Measurements from ENCODE around the gene AMBP.

The AMBP gene

DNA sequence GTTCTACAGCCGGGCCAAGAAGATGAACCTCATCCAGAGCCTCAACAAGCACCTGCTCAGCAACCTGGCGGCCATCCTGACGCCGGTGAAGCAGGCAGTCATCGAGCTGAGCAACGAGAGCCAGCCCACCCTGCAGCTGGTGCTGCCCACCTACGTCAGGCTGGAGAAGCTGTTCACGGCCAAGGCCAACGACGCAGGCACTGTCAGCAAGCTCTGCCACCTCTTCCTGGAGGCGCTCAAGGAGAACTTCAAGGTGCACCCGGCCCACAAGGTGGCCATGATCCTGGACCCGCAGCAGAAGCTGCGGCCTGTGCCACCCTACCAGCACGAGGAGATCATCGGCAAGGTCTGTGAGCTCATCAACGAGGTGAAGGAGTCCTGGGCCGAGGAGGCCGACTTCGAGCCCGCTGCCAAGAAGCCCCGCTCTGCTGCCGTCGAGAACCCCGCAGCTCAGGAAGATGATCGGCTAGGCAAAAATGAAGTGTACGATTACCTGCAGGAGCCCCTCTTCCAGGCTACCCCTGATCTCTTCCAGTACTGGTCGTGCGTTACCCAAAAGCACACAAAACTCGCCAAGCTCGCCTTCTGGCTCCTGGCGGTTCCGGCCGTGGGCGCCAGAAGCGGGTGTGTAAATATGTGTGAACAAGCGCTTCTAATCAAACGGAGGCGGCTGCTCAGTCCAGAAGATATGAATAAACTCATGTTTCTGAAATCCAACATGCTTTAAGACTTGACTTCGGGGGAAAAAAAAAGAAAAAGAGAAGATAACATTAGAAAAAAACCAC is 28.5 kb downstream of the AMBP start:
- Histone ChIP-seq H3K4me3 (ENCODE audit: low read depth, low read length) (no peak overlapping the region), H3K9me3 (ENCODE audit: control insufficient read depth, insufficient read depth, low read depth, low read length) (no peaks in the 10 kb centered on the region), H3K4me1 (ENCODE audit: control insufficient read depth, insufficient read depth, low read length) (no peaks in the 10 kb centered on the region), H3K27ac (ENCODE audit: extremely low read depth, low read depth, low read length) (no peak overlapping the region), H3K36me3 (ENCODE audit: control insufficient read depth in 2 of 2, insufficient read depth in 1 of 2, low read length in 2 of 2) (peaks cover 0 to 47% of the 10 kb centered on the region in 2 experiments; a peak in 1 of 3 replicates)
- ChIA-PET CTCF (interaction anchor here (0.9 kb wide), 1 partner anchor 14 kb away, joined by 3 read pairs; no protein-coding TSS in a partner anchor), POLR2A (no interaction called here)
- TF ChIP-seq ZBTB20 (tag by site-specific recombination; IDR thresholded peaks at IDR 0.05) (no peak), ZNF19 (tag by site-specific recombination; IDR thresholded peaks at IDR 0.05; ENCODE audit: low read depth) (no peak), GLI2 (tag by site-specific recombination; IDR thresholded peaks at IDR 0.05; ENCODE audit: borderline replicate concordance, low read depth) (no peak), ZSCAN5A (tag by site-specific recombination; IDR thresholded peaks at IDR 0.05) (no peak), ZNF830 (tag by site-specific recombination; IDR thresholded peaks at IDR 0.05; ENCODE audit: low read depth) (no peak), SCRT2 (tag by site-specific recombination; IDR thresholded peaks at IDR 0.05) (no peak), GLIS1 (tag by site-specific recombination; IDR thresholded peaks at IDR 0.05) (no peak), ZNF670 (tag by site-specific recombination; IDR thresholded peaks at IDR 0.05; ENCODE audit: low read depth) (no peak), ZSCAN16 (tag by site-specific recombination; IDR thresholded peaks at IDR 0.05) (no peak), ZNF626 (tag by site-specific recombination; IDR thresholded peaks at IDR 0.05) (no peak), ZNF2 (tag by site-specific recombination; IDR thresholded peaks at IDR 0.05) (no peak)

DNA sequence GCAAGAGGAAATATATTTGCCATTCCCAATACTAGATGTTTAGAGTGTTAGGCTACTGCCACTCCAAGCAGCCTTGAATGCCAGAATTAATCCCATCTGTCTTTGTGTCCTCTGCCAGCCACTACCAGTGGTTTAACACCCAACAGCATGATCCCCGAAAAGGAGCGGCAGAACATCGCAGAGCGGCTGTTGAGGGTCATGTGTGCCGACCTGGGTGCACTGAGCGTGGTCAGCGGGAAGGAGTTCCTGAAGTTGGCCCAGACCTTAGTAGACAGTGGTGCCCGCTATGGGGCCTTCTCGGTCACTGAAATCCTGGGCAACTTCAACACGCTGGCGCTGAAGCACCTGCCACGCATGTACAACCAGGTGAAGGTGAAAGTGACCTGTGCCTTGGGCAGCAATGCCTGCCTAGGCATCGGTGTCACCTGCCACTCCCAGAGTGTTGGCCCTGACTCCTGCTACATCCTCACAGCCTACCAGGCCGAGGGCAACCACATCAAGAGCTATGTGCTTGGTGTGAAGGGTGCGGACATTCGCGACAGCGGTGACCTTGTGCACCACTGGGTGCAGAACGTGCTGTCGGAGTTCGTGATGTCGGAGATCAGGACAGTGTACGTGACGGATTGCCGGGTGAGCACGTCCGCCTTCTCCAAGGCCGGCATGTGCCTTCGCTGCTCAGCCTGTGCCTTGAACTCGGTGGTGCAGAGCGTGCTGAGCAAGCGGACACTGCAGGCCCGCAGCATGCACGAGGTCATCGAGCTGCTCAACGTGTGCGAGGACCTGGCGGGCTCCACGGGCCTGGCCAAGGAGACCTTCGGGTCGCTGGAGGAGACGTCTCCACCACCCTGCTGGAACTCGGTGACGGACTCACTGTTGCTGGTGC is 29.3 kb downstream of the AMBP start:
- H3K36me3 ChIP-seq (ENCODE audit: control insufficient read depth in 2 of 2, insufficient read depth in 1 of 2, low read length in 2 of 2) = peaks cover 0 to 47% of the 10 kb centered on the region in 2 experiments; a peak in 1 of 3 replicates
- no peak overlapping the region for H3K4me3 ChIP-seq (ENCODE audit: low read depth, low read length)
- CTCF ChIA-PET = interaction anchor here (0.9 kb wide), 1 partner anchor 13 kb away, joined by 3 read pairs; no protein-coding TSS in a partner anchor
- no peaks in the 10 kb centered on the region for H3K4me1 ChIP-seq (ENCODE audit: control insufficient read depth, insufficient read depth, low read length)
- H3K9me3 ChIP-seq (ENCODE audit: control insufficient read depth, insufficient read depth, low read depth, low read length) = no peaks in the 10 kb centered on the region
- POLR2A ChIA-PET = no interaction called here
- no peak overlapping the region for H3K27ac ChIP-seq (ENCODE audit: extremely low read depth, low read depth, low read length)
- TF ChIP-seq ZNF266 (tag by site-specific recombination; IDR thresholded peaks at IDR 0.05; ENCODE audit: low read depth) (no peak), ZNF391 (tag by site-specific recombination; IDR thresholded peaks at IDR 0.05; ENCODE audit: borderline replicate concordance, low read depth) (no peak), ZBTB11 (tag by site-specific recombination; conservative IDR thresholded peaks at IDR 0.05; ENCODE audit: low read depth) (no peak), ZNF48 (tag by site-specific recombination; IDR thresholded peaks at IDR 0.05) (no peak), ZNF707 (tag by site-specific recombination; IDR thresholded peaks at IDR 0.05) (no peak), ZFP69B (tag by site-specific recombination; IDR thresholded peaks at IDR 0.05) (no peak), REST (tag by site-specific recombination; IDR thresholded peaks at IDR 0.05) (no peak), ZNF514 (tag by site-specific recombination; IDR thresholded peaks at IDR 0.05) (no peak), KLF16 (tag by site-specific recombination; IDR thresholded peaks at IDR 0.05) (no peak), ZNF670 (tag by site-specific recombination; IDR thresholded peaks at IDR 0.05; ENCODE audit: low read depth) (no peak), ZNF366 (tag by site-specific recombination; conservative IDR thresholded peaks at IDR 0.05) (no peak), ZNF530 (tag by site-specific recombination; IDR thresholded peaks at IDR 0.05; ENCODE audit: low read depth) (no peak), ZNF311 (tag by site-specific recombination; IDR thresholded peaks at IDR 0.05; ENCODE audit: borderline replicate concordance) (no peak), MEIS1 (CRISPR knock-in tag; IDR thresholded peaks at IDR 0.05; ENCODE audit: borderline replicate concordance) (no peak), ZSCAN16 (tag by site-specific recombination; IDR thresholded peaks at IDR 0.05) (no peak), ZNF658 (tag by site-specific recombination; IDR thresholded peaks at IDR 0.05) (no peak)
